Pancreas (tissue), 10 donors: ENCODE data around the gene FRG2. TPM values are rescaled to one million over a fixed set of nuclear protein-coding genes. Genes with fewer than 3 reads are reported as not detected.
"Not testable (repeated sequence)": the region's sequence is repeated elsewhere in the genome, so short reads cannot be mapped to it uniquely, and the experiment has no call there.

ENCODE experiments used
- ATAC-seq, 4 donors: fragments of 200-7000 bp; cut with Tn5 transposase; one replicate each; pipeline versions ENCODE4 v1.8.0 to v1.9.1; 2020; ENCODE audit warnings: mild to moderate bottlenecking in 4 of 4, moderate library complexity in 4 of 4
- DNase-seq, 6 donors: peaks; one replicate each; pipeline ENCODE4 v3.0.0-alpha.2; 2020
- FAIRE-seq: peaks from 2 replicates; lab custom pipeline; 2012; peaks lifted over from hg19 to GRCh38; lab: Jason Lieb, UNC
- H3K27ac ChIP-seq, 4 donors: fragments of 200-600 bp; sonication (generic); 1 replicate in 3 of 4; 2 replicates in 1 of 4; pipeline versions ENCODE4 v1.5.0 to v1.8.0; 2020
- H3K27me3 ChIP-seq, 4 donors: fragments of 200-600 bp; one replicate each; pipeline ENCODE4 v1.8.0; 2021
- H3K36me3 ChIP-seq, 3 donors: fragments of 200-600 bp; sonication (generic) in 1 of 3; one replicate each; pipeline versions ENCODE4 v1.5.0 to v1.8.0; 2020 to 2021
- H3K4me1 ChIP-seq, 3 donors: fragments of 200-600 bp; one replicate each; pipeline ENCODE4 v1.8.0; 2021
- H3K4me3 ChIP-seq, 4 donors: fragments of 200-600 bp; sonication (generic) in 2 of 4; one replicate each; pipeline versions ENCODE4 v1.5.0 to v1.8.0; 2020 to 2021
- H3K9me3 ChIP-seq, 4 donors: fragments of 200-600 bp; one replicate each; pipeline ENCODE4 v1.8.0; 2021
- CTCF ChIP-seq, 4 donors: fragments of 200-600 bp; sonication (generic) in 3 of 4; IDR thresholded peaks; one replicate each; pipeline versions ENCODE4 v1.5.0 to v1.8.0; 2021; ENCODE audit warnings: antibody characterized with exemption in 4 of 4
- WGBS, 2 donors: extraction: QIAGEN DNeasy Blood & Tissue Kit; methylation state at CpG; one replicate each; pipeline ENCODE4 v1.1.7; 2013; 5-methylcytosine and 5-hydroxymethylcytosine counted together
- intact Hi-C, 3 donors: fragments of 100-400 bp; cut with DNase I; formaldehyde crosslinking; loops; one replicate each; pipeline versions ENCODE4 v1.11.1 to v1.14.2; 2022
- polyA plus RNA-seq, 2 donors: library from polyadenylated mRNA; stranded (reverse); fragments of 200-250 nt; gene quantifications; one replicate each; pipeline ENCODE4 v1.2.3, GENCODE V29; 2013
- total RNA-seq, 6 donors: library from RNA; stranded (reverse); fragmentation: NEBNext Ultra II Directional in 4 of 6; extraction: Animal tissue kit (Norgen Biotek cat#: 25700) in 4 of 6; gene quantifications; one replicate each; pipeline versions ENCODE4 v1.2.1 to v1.2.4, GENCODE V29; 2021 to 2023
- donor health status: healthy with polysubstance abuse.
- donor health status: DM: no; HTN: no; CAD: no; lungs with moderate emphysema.
- donor health status: DM: no; HTN: no; CAD: no.
- donor health status: control.
- donor health status: control.
- donor health status: Bipolar disorder and iron deficiency.
- donor health status: DM: yes; HTN: yes; CAD: no.
- donor health status: DM: no; HTN: no; CAD: no.
- donor health status: DM: no; HTN: no; CAD: no.
- donor health status: DM: yes; HTN: yes; CAD: no.

Gene FRG2
- total and polyA plus RNA-seq, 8 donors: not detected

- DNase-seq, H3K36me3 ChIP-seq, FAIRE-seq, H3K4me1 ChIP-seq, H3K9me3 ChIP-seq, intact Hi-C loops, H3K27ac ChIP-seq: not testable (repeated sequence)
- H3K4me3 ChIP-seq: peak overlapping the region in 1 of 4 donors; percentile 34
- peak in 1 of 4 donors; percentile 20 for TF ChIP-seq CTCF (IDR thresholded peaks at IDR 0.05)
- peak in 2 of 4 donors; percentile 67 to 74 for ATAC-seq
- 0% methylated on average over 3 to 4 of the region's 39 CpGs for WGBS, 2 donors
- peaks cover 0 to 11% (median 0%) of the 10 kb centered on the region in 4 donors for H3K27me3 ChIP-seq
These were observed 10.8 kb upstream of the FRG2 start for GRCh38 chr4:190037704-190038388.

- H3K4me1 ChIP-seq, ATAC-seq, H3K27ac ChIP-seq, DNase-seq, H3K9me3 ChIP-seq, H3K4me3 ChIP-seq, intact Hi-C loops, H3K36me3 ChIP-seq, FAIRE-seq: not testable (repeated sequence)
- peaks cover 0 to 10% (median 0%) of the 10 kb centered on the region in 4 donors for H3K27me3 ChIP-seq
- 52 to 53% methylated on average over 3 of the region's 5 CpGs for WGBS, 2 donors
These were observed 4.2 kb upstream of the FRG2 start for GRCh38 chr4:190031264-190031663.

- peaks cover 0 to 15% (median 0%) of the 10 kb centered on the region in 4 donors for H3K27me3 ChIP-seq
- H3K9me3 ChIP-seq, intact Hi-C loops, FAIRE-seq, H3K36me3 ChIP-seq, H3K27ac ChIP-seq, H3K4me1 ChIP-seq: not testable (repeated sequence)
- peak overlapping the region in 2 of 4 donors; percentile 11 to 23 for H3K4me3 ChIP-seq
- WGBS, 2 donors: 21 to 28% methylated on average over 29 to 37 of the region's 47 CpGs
- peak in 2 of 6 donors; percentile 57 to 80 for DNase-seq
- ATAC-seq: peak; percentile 53 to 64 (median 59)
These were observed 4.3 kb downstream of the FRG2 start for GRCh38 chr4:190022614-190023281.

GRCh38 chr4:190021973-190022372, 5.1 kb downstream of the FRG2 start:
- not testable (repeated sequence) for H3K4me3 ChIP-seq, FAIRE-seq

GRCh38 chr4:190020790-190021717, 6.0 kb downstream of the FRG2 start:
- Histone ChIP-seq H3K9me3 (no peaks in the 10 kb centered on the region), H3K4me1 (peaks cover 0 to 3% (median 0%) of the 10 kb centered on the region in 3 donors), H3K27me3 (peaks cover 0 to 15% (median 0%) of the 10 kb centered on the region in 4 donors), H3K36me3 (no peaks in the 10 kb centered on the region), H3K27ac (no peak overlapping the region), H3K4me3 (peak overlapping the region in 1 of 4 donors; percentile 10)
- intact Hi-C loops: no loop called here
- DNase-seq (peak; percentile 50 to 88 (median 66)), ATAC-seq (peak; percentile 67 to 85 (median 80)), FAIRE-seq (no peak)
- TF ChIP-seq CTCF (IDR thresholded peaks at IDR 0.05): no peak
- WGBS, 2 donors: 9 to 10% methylated on average over 50 to 55 of the region's 55 CpGs

More at GRCh38 chr4:190021973-190022372, 5.1 kb downstream of the FRG2 start:
- H3K27me3 ChIP-seq: peaks cover 0 to 15% (median 0%) of the 10 kb centered on the region in 4 donors
- intact Hi-C loops, H3K27ac ChIP-seq, DNase-seq, H3K4me1 ChIP-seq, ATAC-seq, H3K9me3 ChIP-seq, H3K36me3 ChIP-seq: not testable (repeated sequence)
- 36 to 53% methylated on average over 17 to 18 of the region's 39 CpGs for WGBS, 2 donors

- H3K9me3 ChIP-seq, H3K27ac ChIP-seq, intact Hi-C loops, H3K4me3 ChIP-seq, ATAC-seq, FAIRE-seq, H3K4me1 ChIP-seq, DNase-seq, H3K36me3 ChIP-seq: not testable (repeated sequence)
- WGBS, 2 donors: 12 to 20% methylated on average over 29 of the region's 29 CpGs
- peaks cover 0 to 16% (median under 1%) of the 10 kb centered on the region in 4 donors for H3K27me3 ChIP-seq
These were observed 7.1 kb downstream of the FRG2 start for GRCh38 chr4:190019859-190020463.
